GM23248 (cell line): ENCODE measurements around the gene PARD3B. TPM values are rescaled to one million over a fixed set of nuclear protein-coding genes. Genes with fewer than 3 reads are reported as not detected.

Experiments used
- DNase-seq: peaks from one replicate; pipeline ENCODE4 v3.0.0-alpha.2; 2015
- H2AFZ ChIP-seq: fragments of 200-600 bp; sonication (generic); 2 replicates; pipeline ENCODE4 v1.6.1; 2016; ENCODE audit warnings: antibody characterized with exemption
- H3F3A ChIP-seq: fragments of 200-600 bp; sonication (generic); 2 replicates; pipeline ENCODE4 v1.6.1; 2016; ENCODE audit warnings: mild to moderate bottlenecking, antibody characterized with exemption, mixed run types; ENCODE audit not compliant: insufficient read depth
- H3K27ac ChIP-seq: fragments of 200-600 bp; sonication (generic); 2 replicates; pipeline ENCODE4 v1.5.1; 2016; ENCODE audit warnings: mild to moderate bottlenecking
- H3K27me3 ChIP-seq: fragments of 200-600 bp; sonication (generic); replicated peaks from 2 replicates; pipeline ENCODE4 v1.6.1; 2016; ENCODE audit warnings: mild to moderate bottlenecking; ENCODE audit not compliant: insufficient read depth
- H3K36me3 ChIP-seq: fragments of 200-600 bp; sonication (generic); 2 replicates; pipeline ENCODE4 v1.6.1; 2016; ENCODE audit warnings: low read depth, mild to moderate bottlenecking
- H3K4me1 ChIP-seq: fragments of 200-600 bp; sonication (generic); 2 replicates; pipeline ENCODE4 v1.6.1; 2016; ENCODE audit warnings: mild to moderate bottlenecking; ENCODE audit not compliant: insufficient read depth
- H3K4me2 ChIP-seq: fragments of 200-600 bp; sonication (generic); one replicate; pipeline ENCODE4 v1.6.1; 2016; ENCODE audit warnings: mild to moderate bottlenecking; ENCODE audit not compliant: unreplicated experiment
- H3K4me3 ChIP-seq: fragments of 200-600 bp; sonication (generic); 2 replicates; pipeline ENCODE4 v1.5.1; 2016; ENCODE audit warnings: mild to moderate bottlenecking
- H3K79me2 ChIP-seq: fragments of 200-600 bp; sonication (generic); 2 replicates; pipeline ENCODE4 v1.6.1; 2016; ENCODE audit warnings: mild to moderate bottlenecking; ENCODE audit not compliant: insufficient read depth
- H3K9ac ChIP-seq: fragments of 200-600 bp; sonication (generic); 2 replicates; pipeline ENCODE4 v1.6.1; 2016; ENCODE audit warnings: mild to moderate bottlenecking
- H3K9me2 ChIP-seq: fragments of 200-600 bp; sonication (generic); 2 replicates; pipeline ENCODE4 v1.6.1; 2016; ENCODE audit warnings: mixed run types, mild to moderate bottlenecking, moderate library complexity; ENCODE audit not compliant: insufficient read depth
- H3K9me3 ChIP-seq: fragments of 200-600 bp; sonication (generic); one replicate; pipeline ENCODE4 v1.6.1; 2017; ENCODE audit warnings: low read depth
- H4K20me1 ChIP-seq: fragments of 200-600 bp; sonication (generic); 2 replicates; pipeline ENCODE4 v1.6.0; 2016; ENCODE audit not compliant: insufficient read depth
- EZH2 ChIP-seq: fragments of 200-600 bp; sonication (generic); IDR thresholded peaks from 2 replicates; pipeline ENCODE4 v1.6.1; 2018; ENCODE audit warnings: antibody characterized with exemption, mild to moderate bottlenecking; ENCODE audit not compliant: insufficient read depth, poor library complexity, severe bottlenecking
- EZH2phosphoT487 ChIP-seq: fragments of 200-600 bp; sonication (generic); IDR thresholded peaks from 2 replicates; pipeline ENCODE4 v1.6.1; 2018; ENCODE audit warnings: antibody characterized with exemption, moderate library complexity, mild to moderate bottlenecking, low read depth; ENCODE audit not compliant: insufficient read depth
- WGBS, 2 experiments: methylation state at CpG; one replicate each; pipeline ENCODE4 v1.1.6; 2015 to 2017; ENCODE audit warnings: low lambda C conversion rate in 2 of 2, low coverage in 1 of 2; ENCODE audit errors: missing lambda C conversion rate in 2 of 2; 5-methylcytosine and 5-hydroxymethylcytosine counted together
- in situ Hi-C: fragments of 300-500 bp; cut with MboI; formaldehyde crosslinking; loops from 2 replicates; pipeline ENCODE4 v1.15.0; 2020
- polyA plus RNA-seq: library from polyadenylated mRNA; unstranded; fragments of >200 nt; fragmentation: Nextera tagmentation; extraction: Ambion mirVana; gene quantifications from 2 replicates; pipeline ENCODE4 v1.2.1, GENCODE V29; 2016
- total RNA-seq: library from RNA; depleted of rRNA; stranded (reverse); fragments of >200 nt; shearing (Covaris generic); gene quantifications from 2 replicates; pipeline ENCODE4 v1.2.3, GENCODE V29; 2014

The PARD3B gene
- total and polyA plus RNA-seq, 2 experiments from 2014 or later = 2.5 to 6.9 TPM

DNA sequence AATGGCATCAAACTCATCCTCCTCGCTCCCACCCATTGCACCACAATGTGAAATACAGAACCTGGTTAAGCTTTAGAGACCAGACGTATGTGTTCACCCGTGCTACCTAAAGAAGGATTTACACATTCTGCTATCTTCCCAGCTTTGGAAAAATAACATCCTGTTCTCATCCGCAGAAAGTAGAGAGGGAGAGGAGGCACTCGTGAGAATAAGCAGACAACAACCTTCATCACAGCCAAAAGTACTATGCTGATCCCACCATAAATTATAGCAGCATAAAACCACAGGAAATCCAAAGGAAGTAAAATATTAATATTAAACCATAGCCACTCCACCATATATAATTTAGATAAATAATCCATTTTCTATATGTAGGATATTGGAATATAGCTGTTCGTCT is 1025.4 kb downstream of the PARD3B start:
- no peaks in the 10 kb centered on the region for H3F3A ChIP-seq

DNA sequence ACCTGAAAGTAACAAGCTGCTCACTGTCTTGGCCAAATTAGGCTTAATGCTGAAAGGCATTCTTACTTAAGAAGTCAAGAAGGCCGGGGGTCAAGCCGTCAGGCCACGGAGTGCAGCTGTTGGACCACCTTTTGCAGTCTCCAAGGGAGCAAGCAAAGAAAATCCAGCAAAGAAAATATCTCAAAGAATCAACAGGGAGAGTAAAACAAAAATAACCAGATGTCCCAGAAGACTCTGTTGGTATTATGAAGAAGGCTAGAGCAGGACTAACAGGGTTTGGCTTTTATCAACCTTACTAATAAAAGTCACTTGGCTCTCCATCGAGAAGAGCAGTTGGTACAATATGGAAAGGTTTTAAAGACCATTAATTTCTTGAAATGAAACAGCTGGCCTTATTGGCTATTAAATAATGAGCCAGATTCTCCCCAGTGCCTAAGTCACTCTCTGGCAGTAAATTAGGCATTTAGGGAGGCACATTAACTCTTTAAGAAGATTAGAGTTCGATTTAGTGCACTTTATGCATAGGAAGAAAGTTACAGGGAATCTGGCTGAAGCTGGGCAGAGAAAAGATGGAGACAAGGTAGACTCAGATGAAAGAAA is 1026.2 kb downstream of the PARD3B start:
- in situ Hi-C loops = no loop called here
- H3K9me2 ChIP-seq = no peaks in the 10 kb centered on the region
- H3K4me3 ChIP-seq = no peak overlapping the region
- DNase-seq = no peak
- no peaks in the 10 kb centered on the region for H3F3A ChIP-seq
- H2AFZ ChIP-seq = no peak overlapping the region
- no peaks in the 10 kb centered on the region for H4K20me1 ChIP-seq
- H3K27ac ChIP-seq = no peak overlapping the region
- no peak overlapping the region for H3K9ac ChIP-seq
- no peaks in the 10 kb centered on the region for H3K36me3 ChIP-seq
- no peak for TF ChIP-seq EZH2phosphoT487
- H3K27me3 ChIP-seq = no peaks in the 10 kb centered on the region
- peaks cover 11% of the 10 kb centered on the region for H3K4me1 ChIP-seq
- WGBS, 2 experiments = 73 to 81% methylated on average over 5 of the region's 5 CpGs
- H3K9me3 ChIP-seq = no peaks in the 10 kb centered on the region
- no peak overlapping the region for H3K4me2 ChIP-seq
- no peaks in the 10 kb centered on the region for H3K79me2 ChIP-seq

More for the DNA sequence above, 1025.4 kb downstream of the PARD3B start:
- DNase-seq = no peak
- no peaks in the 10 kb centered on the region for H3K36me3 ChIP-seq
- H3K27me3 ChIP-seq = no peaks in the 10 kb centered on the region
- peaks cover 11% of the 10 kb centered on the region for H3K4me1 ChIP-seq
- no peaks in the 10 kb centered on the region for H3K9me3 ChIP-seq
- in situ Hi-C loops = no loop called here
- no peak overlapping the region for H2AFZ ChIP-seq
- no peak overlapping the region for H3K4me2 ChIP-seq
- H4K20me1 ChIP-seq = no peaks in the 10 kb centered on the region
- WGBS, 2 experiments = 92% methylated on average over 6 of the region's 6 CpGs
- no peak for TF ChIP-seq EZH2
- TF ChIP-seq EZH2phosphoT487 = no peak
- H3K4me3 ChIP-seq = no peak overlapping the region
- H3K79me2 ChIP-seq = no peaks in the 10 kb centered on the region
- no peak overlapping the region for H3K9ac ChIP-seq
- H3K27ac ChIP-seq = no peak overlapping the region
- H3K9me2 ChIP-seq = no peaks in the 10 kb centered on the region

DNA sequence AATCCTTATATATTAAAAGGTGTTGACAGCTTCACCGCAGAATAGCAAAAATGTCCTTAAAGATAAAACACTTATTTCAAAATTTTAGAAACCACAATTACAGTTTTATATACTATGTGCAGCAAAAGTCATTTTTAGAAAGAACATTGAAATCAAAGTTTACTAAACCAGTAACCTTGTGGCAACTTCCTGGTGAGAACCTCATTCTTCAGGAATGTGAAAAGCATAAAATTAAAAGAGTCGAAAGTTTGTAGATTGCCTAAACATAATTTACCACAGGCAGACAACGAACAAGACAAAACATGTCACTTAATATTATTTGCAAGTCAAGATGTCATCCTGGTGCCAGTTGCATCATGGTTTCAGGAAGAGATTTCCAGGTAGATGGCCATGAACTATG is 1028.7 kb downstream of the PARD3B start:
- in situ Hi-C loops = no loop called here
- Histone ChIP-seq H3K4me2 (no peak overlapping the region), H3K9me3 (no peaks in the 10 kb centered on the region), H3K79me2 (no peaks in the 10 kb centered on the region), H3K27me3 (no peaks in the 10 kb centered on the region), H3F3A (no peaks in the 10 kb centered on the region), H3K36me3 (no peaks in the 10 kb centered on the region), H3K9ac (no peak overlapping the region), H2AFZ (no peak overlapping the region), H3K4me3 (no peak overlapping the region), H4K20me1 (no peaks in the 10 kb centered on the region), H3K9me2 (no peaks in the 10 kb centered on the region), H3K4me1 (peaks cover 11% of the 10 kb centered on the region), H3K27ac (no peak overlapping the region)
- TF ChIP-seq EZH2phosphoT487 = no peak
- no peak for TF ChIP-seq EZH2
- WGBS, 2 experiments = 9 to 17% methylated on average over 3 of the region's 3 CpGs
- peak; percentile 41 for DNase-seq

DNA sequence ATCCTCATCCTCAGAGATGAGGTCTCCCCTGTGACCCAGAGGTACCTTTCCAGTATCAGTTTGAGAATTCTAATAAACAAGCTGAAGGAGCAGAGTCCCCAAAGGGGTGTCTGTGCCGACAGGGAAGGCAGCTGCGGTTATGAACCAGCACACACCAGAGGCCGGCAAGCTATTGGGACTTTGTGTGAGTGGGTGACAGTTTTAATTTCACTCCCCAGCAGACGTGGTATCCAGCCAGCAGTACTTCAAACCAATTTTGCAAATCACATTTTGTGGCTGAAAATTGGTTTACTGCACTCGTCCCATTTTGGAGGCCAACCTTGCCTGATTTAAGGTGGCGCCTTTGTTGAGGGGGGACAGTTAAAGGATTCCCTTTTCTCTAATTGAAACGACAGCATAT is 1034.1 kb downstream of the PARD3B start:
- no peak overlapping the region for H3K4me2 ChIP-seq
- no peak overlapping the region for H3K4me3 ChIP-seq
- no peak overlapping the region for H3K27ac ChIP-seq
- no peak for DNase-seq
- no peaks in the 10 kb centered on the region for H3K27me3 ChIP-seq
- no peaks in the 10 kb centered on the region for H3K79me2 ChIP-seq
- no peak for TF ChIP-seq EZH2
- TF ChIP-seq EZH2phosphoT487 = no peak
- no peaks in the 10 kb centered on the region for H4K20me1 ChIP-seq
- WGBS, 2 experiments = 85 to 87% methylated on average over 7 of the region's 7 CpGs
- no peaks in the 10 kb centered on the region for H3K36me3 ChIP-seq
- no peaks in the 10 kb centered on the region for H3K9me3 ChIP-seq
- no peak overlapping the region for H3K9ac ChIP-seq
- H3F3A ChIP-seq = no peaks in the 10 kb centered on the region
- in situ Hi-C loops = no loop called here
- peaks cover 11% of the 10 kb centered on the region for H3K4me1 ChIP-seq
- no peaks in the 10 kb centered on the region for H3K9me2 ChIP-seq
- no peak overlapping the region for H2AFZ ChIP-seq
